Activated T-helper 1 cell treated with anti-CD3 and anti-CD28 coated beads, Interleukin-12 subunit alpha, Interleukin-12 subunit beta, Interleukin-2, Interleukin-4 antibody, amounts not matched to agents 30 ng/mL and 10 ng/mL and 1 ng/mL, durations not matched to agents 14 hours and 24 hours and 36 hours (primary cell): ENCODE measurements around the gene ARHGEF5. TPM values are rescaled to one million over a fixed set of nuclear protein-coding genes. Genes with fewer than 3 reads are reported as not detected.
A peak's percentile ranks its signal among the peaks of the same experiment; 100 is the strongest.

ENCODE experiments used
- DNase-seq: peaks from one replicate; pipeline ENCODE4 v3.0.0; 2021; ENCODE audit warnings: low spot score
- H3K27ac Mint-ChIP-seq: one replicate; pipeline ENCODE4 v1.8.0; 2021; ENCODE audit warnings: mild to moderate bottlenecking, mixed read lengths
- H3K27me3 Mint-ChIP-seq: one replicate; pipeline ENCODE4 v1.8.0; 2022; ENCODE audit warnings: mild to moderate bottlenecking, moderate library complexity, mixed read lengths; ENCODE audit not compliant: insufficient read depth
- H3K36me3 Mint-ChIP-seq: one replicate; pipeline ENCODE4 v1.8.0; 2021; ENCODE audit warnings: low read depth, mixed read lengths
- H3K4me1 Mint-ChIP-seq: one replicate; pipeline ENCODE4 v1.8.0; 2021; ENCODE audit warnings: low read depth, mixed read lengths
- H3K4me3 Mint-ChIP-seq: one replicate; pipeline ENCODE4 v1.8.0; 2021; ENCODE audit warnings: mild to moderate bottlenecking, moderate library complexity, mixed read lengths
- H3K9me3 Mint-ChIP-seq: one replicate; pipeline ENCODE4 v1.8.0; 2021; ENCODE audit warnings: mixed read lengths
- intact Hi-C: fragments of 100-400 bp; cut with micrococcal nuclease; formaldehyde crosslinking; loops from one replicate; pipeline ENCODE4 v1.15.1; 2024
- total RNA-seq: library from RNA; stranded (reverse); gene quantifications from 2 replicates; pipeline ENCODE4 v1.2.3, GENCODE V29; 2022

The ARHGEF5 gene
- total RNA-seq, 1 donor from 2014 or later, result 8.0 TPM

- Mint-ChIP-seq H3K27ac (no peak overlapping the region), H3K4me3 (no peak overlapping the region), H3K9me3 (no peaks in the 10 kb centered on the region), H3K36me3 (no peaks in the 10 kb centered on the region), H3K4me1 (peaks cover 4% of the 10 kb centered on the region), H3K27me3 (peaks cover 1% of the 10 kb centered on the region)
- intact Hi-C loops, result loop anchor here (2.0 kb wide), 1 partner anchor 262 kb away; no protein-coding TSS in a partner anchor
- no peak for DNase-seq
Observed at GRCh38 chr7:144390481-144390880, 35.3 kb downstream of the ARHGEF5 start.

- intact Hi-C loops, result loop anchor here (1.0 to 2.0 kb wide), 2 partner anchors 46 to 262 kb away; no protein-coding TSS in a partner anchor
- Mint-ChIP-seq H3K4me3 (no peak overlapping the region), H3K9me3 (no peaks in the 10 kb centered on the region), H3K27ac (no peak overlapping the region), H3K36me3 (no peaks in the 10 kb centered on the region), H3K4me1 (peaks cover 4% of the 10 kb centered on the region), H3K27me3 (peaks cover 2% of the 10 kb centered on the region)
- DNase-seq, result no peak
Observed at GRCh38 chr7:144391014-144391413, 35.8 kb downstream of the ARHGEF5 start.

- Mint-ChIP-seq H3K36me3 (no peaks in the 10 kb centered on the region), H3K4me1 (peaks cover 4% of the 10 kb centered on the region), H3K9me3 (no peaks in the 10 kb centered on the region), H3K4me3 (no peak overlapping the region), H3K27me3 (peaks cover 2% of the 10 kb centered on the region), H3K27ac (no peak overlapping the region)
- peak; percentile 7 for DNase-seq
- intact Hi-C loops, result loop anchor here (1.0 to 2.0 kb wide), 2 partner anchors 45 to 263 kb away; no protein-coding TSS in a partner anchor
Observed at GRCh38 chr7:144391823-144392255, 36.6 kb downstream of the ARHGEF5 start.

- intact Hi-C loops, result no loop called here
- H3K27ac Mint-ChIP-seq, result no peak overlapping the region
- no peaks in the 10 kb centered on the region for H3K9me3 Mint-ChIP-seq
- peaks cover 4% of the 10 kb centered on the region for H3K27me3 Mint-ChIP-seq
- H3K4me1 Mint-ChIP-seq, result peaks cover under 1% of the 10 kb centered on the region
- H3K36me3 Mint-ChIP-seq, result no peaks in the 10 kb centered on the region
- DNase-seq, result no peak
- H3K4me3 Mint-ChIP-seq, result no peak overlapping the region
Observed at GRCh38 chr7:144397086-144397485, 41.9 kb downstream of the ARHGEF5 start.

- intact Hi-C loops, result no loop called here
- DNase-seq, result no peak
- Mint-ChIP-seq H3K4me1 (no peaks in the 10 kb centered on the region), H3K36me3 (no peaks in the 10 kb centered on the region), H3K4me3 (no peak overlapping the region), H3K9me3 (no peaks in the 10 kb centered on the region), H3K27me3 (peaks cover 4% of the 10 kb centered on the region), H3K27ac (no peak overlapping the region)
Observed at GRCh38 chr7:144398291-144398690, 43.1 kb downstream of the ARHGEF5 start.

GRCh38 chr7:144398911-144399310 lies 43.7 kb downstream of the ARHGEF5 start:
- H3K4me3 Mint-ChIP-seq, result no peak overlapping the region
- no peak overlapping the region for H3K27ac Mint-ChIP-seq
- H3K27me3 Mint-ChIP-seq, result peaks cover 4% of the 10 kb centered on the region
- DNase-seq, result no peak
- no peaks in the 10 kb centered on the region for H3K36me3 Mint-ChIP-seq
- no peaks in the 10 kb centered on the region for H3K4me1 Mint-ChIP-seq
- intact Hi-C loops, result no loop called here
- no peaks in the 10 kb centered on the region for H3K9me3 Mint-ChIP-seq

GRCh38 chr7:144399946-144400345 lies 44.7 kb downstream of the ARHGEF5 start:
- Mint-ChIP-seq H3K27ac (no peak overlapping the region), H3K27me3 (peaks cover 4% of the 10 kb centered on the region), H3K4me1 (no peaks in the 10 kb centered on the region), H3K36me3 (no peaks in the 10 kb centered on the region), H3K4me3 (no peak overlapping the region), H3K9me3 (no peaks in the 10 kb centered on the region)
- no peak for DNase-seq
- intact Hi-C loops, result no loop called here

- Mint-ChIP-seq H3K4me3 (no peak overlapping the region), H3K9me3 (no peaks in the 10 kb centered on the region), H3K36me3 (no peaks in the 10 kb centered on the region), H3K4me1 (no peaks in the 10 kb centered on the region), H3K27ac (no peak overlapping the region), H3K27me3 (peaks cover 2% of the 10 kb centered on the region)
- no peak for DNase-seq
- intact Hi-C loops, result no loop called here
Observed at GRCh38 chr7:144401490-144401889, 46.3 kb downstream of the ARHGEF5 start.

- no peak overlapping the region for H3K4me3 Mint-ChIP-seq
- no peaks in the 10 kb centered on the region for H3K9me3 Mint-ChIP-seq
- no peak for DNase-seq
- intact Hi-C loops, result no loop called here
- H3K27ac Mint-ChIP-seq, result no peak overlapping the region
- H3K4me1 Mint-ChIP-seq, result no peaks in the 10 kb centered on the region
- H3K27me3 Mint-ChIP-seq, result peaks cover 7% of the 10 kb centered on the region
- H3K36me3 Mint-ChIP-seq, result no peaks in the 10 kb centered on the region
Observed at GRCh38 chr7:144403102-144403501, 47.9 kb downstream of the ARHGEF5 start.

- Mint-ChIP-seq H3K4me1 (no peaks in the 10 kb centered on the region), H3K27me3 (peaks cover 5% of the 10 kb centered on the region), H3K9me3 (no peaks in the 10 kb centered on the region), H3K27ac (no peak within 1 kb of the TSS), H3K36me3 (no peaks in the 10 kb centered on the region), H3K4me3 (no peak within 1 kb of the TSS)
- intact Hi-C loops, result no loop called here
- DNase-seq, result no peak
Observed at GRCh38 chr7:144403649-144404061, 48.5 kb downstream of the ARHGEF5 start, which contains the start of gene NOBOX. TSS of gene NOBOX (minus strand) at chr7:144403693.

GRCh38 chr7:144404946-144405345 lies 49.7 kb downstream of the ARHGEF5 start:
- Mint-ChIP-seq H3K27me3 (peaks cover 9% of the 10 kb centered on the region), H3K27ac (no peak overlapping the region), H3K9me3 (no peaks in the 10 kb centered on the region), H3K36me3 (no peaks in the 10 kb centered on the region), H3K4me3 (no peak overlapping the region), H3K4me1 (no peaks in the 10 kb centered on the region)
- DNase-seq, result no peak
- intact Hi-C loops, result no loop called here

- intact Hi-C loops, result no loop called here
- Mint-ChIP-seq H3K27ac (no peak overlapping the region), H3K27me3 (peaks cover 9% of the 10 kb centered on the region), H3K4me3 (no peak overlapping the region), H3K4me1 (no peaks in the 10 kb centered on the region), H3K9me3 (no peaks in the 10 kb centered on the region), H3K36me3 (no peaks in the 10 kb centered on the region)
- no peak for DNase-seq
Observed at GRCh38 chr7:144407266-144407931, 52.2 kb downstream of the ARHGEF5 start.

- no peak for DNase-seq
- Mint-ChIP-seq H3K4me1 (no peaks in the 10 kb centered on the region), H3K4me3 (no peak overlapping the region), H3K36me3 (no peaks in the 10 kb centered on the region), H3K9me3 (no peaks in the 10 kb centered on the region), H3K27me3 (peaks cover 9% of the 10 kb centered on the region), H3K27ac (no peak overlapping the region)
- intact Hi-C loops, result no loop called here
Observed at GRCh38 chr7:144408121-144408520, 52.9 kb downstream of the ARHGEF5 start.
